GM19372 (cell line): Measurements from ENCODE around the gene DEFB123.

Source experiments
- ATAC-seq: cut with Tn5 transposase; IDR thresholded peaks from one replicate; pipeline ENCODE4 v1.9.1; 2021; ENCODE audit warnings: mild to moderate bottlenecking, low read depth, moderate library complexity; ENCODE audit not compliant: unreplicated experiment

Gene DEFB123

GRCh38 chr20:31473331-31474096 lies 33.1 kb downstream of the DEFB123 start:
- no peak for ATAC-seq

GRCh38 chr20:31474097-31474436 lies 33.6 kb downstream of the DEFB123 start:
- no peak for ATAC-seq

DNA sequence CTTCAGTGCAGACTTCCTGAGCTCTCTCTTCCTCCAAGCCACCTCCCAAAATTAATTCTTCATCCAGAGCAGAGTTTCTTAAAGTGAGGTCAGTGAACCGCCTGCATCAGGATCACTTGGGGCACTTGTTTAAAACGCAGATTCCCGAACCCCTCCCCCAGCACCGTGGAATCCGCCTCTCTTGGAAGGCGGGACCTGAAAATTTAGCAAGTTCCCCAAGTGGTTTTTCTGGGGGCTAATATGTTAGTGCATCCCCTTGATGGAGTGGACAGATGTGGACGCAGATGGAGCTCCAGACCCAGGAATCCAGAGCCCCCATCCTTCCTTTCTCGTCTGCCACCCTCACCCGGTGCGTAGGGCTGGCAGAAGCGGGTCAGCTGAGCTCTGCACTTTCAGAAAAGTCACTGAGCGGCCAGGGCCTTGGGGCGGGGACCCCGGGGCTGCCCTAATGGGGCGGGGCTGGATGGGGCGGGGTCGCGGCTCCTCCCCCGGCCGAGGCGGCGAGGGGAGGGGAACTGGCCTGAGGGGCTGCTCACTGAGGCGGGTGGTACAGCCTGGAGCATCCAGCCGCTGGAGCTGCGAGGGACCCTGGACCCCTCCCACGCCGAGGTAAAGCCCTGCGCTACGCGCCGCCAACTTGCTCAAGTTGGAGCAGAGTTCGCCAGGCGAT lies 34.5 kb downstream of the DEFB123 start, which contains the start of the genes DEFB124 and REM1:
Gene DEFB124 (minus strand): TSS at position 370 of the 670 bp plus-strand sequence. CDS start 2,114 bp downstream, outside the sequence.
Gene REM1 (plus strand): TSS at position 531 of the 670 bp plus-strand sequence. CDS start 1,158 bp downstream, outside the sequence.
- no peak for ATAC-seq

- ATAC-seq: no peak
Observed at GRCh38 chr20:31475472-31476293, 35.3 kb downstream of the DEFB123 start.

DNA sequence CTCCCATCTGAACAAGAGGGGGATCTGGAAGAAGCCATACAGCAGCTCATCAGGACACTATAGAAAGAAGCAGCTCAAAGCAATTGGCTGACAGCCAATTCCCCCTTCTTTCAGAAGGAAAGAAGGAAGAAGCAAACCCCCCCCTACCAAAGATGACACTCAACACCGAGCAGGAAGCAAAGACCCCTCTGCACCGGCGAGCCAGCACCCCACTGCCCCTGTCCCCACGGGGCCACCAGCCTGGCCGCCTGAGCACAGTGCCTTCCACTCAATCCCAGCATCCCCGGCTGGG lies 35.8 kb downstream of the DEFB123 start:
- ATAC-seq: no peak

DNA sequence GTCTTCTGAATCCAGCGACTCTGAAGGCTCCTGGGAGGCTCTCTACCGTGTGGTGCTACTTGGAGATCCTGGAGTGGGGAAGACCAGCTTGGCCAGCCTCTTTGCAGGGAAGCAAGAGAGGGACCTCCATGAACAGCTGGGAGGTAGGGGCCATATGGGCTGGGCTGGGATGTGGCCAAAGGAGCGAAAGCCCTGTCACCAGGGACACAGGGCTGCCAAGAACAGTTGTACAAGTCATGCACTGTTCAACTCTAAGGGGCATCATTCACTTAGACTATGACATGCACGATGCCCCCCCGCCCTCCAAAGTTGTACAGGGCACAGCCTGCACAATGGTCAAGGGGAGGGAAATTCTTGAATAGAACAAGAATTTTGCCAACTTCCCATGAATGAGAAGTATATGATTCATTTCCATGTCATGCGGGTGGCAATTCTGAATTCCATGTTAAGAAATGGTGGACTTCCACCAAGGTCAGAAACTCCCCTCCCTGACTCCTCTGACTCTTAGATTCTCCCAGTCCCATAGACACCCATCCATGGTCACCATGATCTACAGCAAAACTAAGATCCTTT lies 36.3 kb downstream of the DEFB123 start:
- no peak for ATAC-seq

DNA sequence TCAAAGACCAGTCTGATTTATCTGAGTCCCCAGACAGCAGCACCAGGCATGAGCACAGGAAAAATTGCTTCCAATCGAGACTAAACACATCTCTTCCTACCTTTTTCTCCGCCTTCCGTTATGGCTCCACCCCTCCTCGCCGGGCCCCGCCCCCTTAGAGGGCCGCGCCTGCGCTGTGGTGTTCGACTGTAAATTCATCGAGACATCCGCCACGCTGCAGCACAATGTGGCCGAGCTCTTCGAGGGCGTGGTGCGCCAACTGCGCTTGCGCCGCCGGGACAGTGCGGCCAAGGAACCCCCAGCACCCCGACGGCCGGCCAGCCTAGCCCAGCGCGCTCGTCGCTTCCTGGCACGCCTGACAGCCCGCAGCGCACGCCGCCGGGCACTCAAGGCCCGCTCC lies 43.6 kb downstream of the DEFB123 start:
- ATAC-seq: no peak

DNA sequence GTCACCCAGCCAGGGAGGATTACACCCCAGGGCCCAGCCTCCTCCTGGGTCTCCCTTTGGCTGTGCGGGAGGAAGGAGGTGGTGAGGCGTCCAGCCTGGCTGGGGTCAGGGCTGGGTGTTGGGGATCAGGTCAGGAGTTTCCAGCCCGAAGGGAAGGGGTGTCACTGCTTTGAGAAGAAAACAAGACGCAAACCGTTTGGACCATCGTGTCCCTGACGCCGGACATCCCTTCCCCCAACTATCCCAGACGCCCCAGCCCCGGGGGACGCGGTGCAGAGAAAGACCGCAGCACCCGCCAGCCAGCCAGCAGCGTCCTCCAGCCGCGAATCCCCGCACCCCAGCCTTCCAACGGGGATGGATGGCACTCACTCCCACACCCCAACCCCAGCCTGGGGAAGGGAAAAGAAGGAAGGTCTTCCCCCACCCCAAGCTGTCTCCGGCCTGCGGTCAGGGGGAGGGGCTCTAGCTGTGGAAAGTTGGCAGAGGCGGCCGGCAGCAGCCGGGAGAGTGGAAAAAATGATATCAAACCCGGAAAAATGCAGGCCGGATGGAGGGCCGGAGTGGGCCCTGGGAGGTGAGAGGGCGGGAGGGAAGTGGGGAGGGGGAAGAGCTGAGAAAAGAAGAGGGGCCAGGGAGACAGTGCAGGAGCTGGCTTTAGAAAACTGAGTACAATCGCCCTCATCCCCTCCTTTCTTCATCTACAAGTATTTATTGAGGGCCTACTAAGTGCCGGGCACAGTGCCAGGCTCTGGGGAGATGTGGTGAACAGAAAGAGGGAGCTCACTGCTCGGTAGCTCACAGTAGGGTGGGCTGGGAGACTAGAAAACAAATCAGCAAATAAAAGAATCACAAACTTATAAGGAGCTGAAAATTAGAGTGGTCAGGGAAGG lies 45.3 kb downstream of the DEFB123 start:
- no peak for ATAC-seq

- ATAC-seq: no peak
Observed at GRCh38 chr20:31488115-31488514, 47.7 kb downstream of the DEFB123 start.

GRCh38 chr20:31489152-31489551 lies 48.7 kb downstream of the DEFB123 start:
- ATAC-seq: no peak

- ATAC-seq: no peak
Observed at GRCh38 chr20:31490752-31491151, 50.3 kb downstream of the DEFB123 start.

DNA sequence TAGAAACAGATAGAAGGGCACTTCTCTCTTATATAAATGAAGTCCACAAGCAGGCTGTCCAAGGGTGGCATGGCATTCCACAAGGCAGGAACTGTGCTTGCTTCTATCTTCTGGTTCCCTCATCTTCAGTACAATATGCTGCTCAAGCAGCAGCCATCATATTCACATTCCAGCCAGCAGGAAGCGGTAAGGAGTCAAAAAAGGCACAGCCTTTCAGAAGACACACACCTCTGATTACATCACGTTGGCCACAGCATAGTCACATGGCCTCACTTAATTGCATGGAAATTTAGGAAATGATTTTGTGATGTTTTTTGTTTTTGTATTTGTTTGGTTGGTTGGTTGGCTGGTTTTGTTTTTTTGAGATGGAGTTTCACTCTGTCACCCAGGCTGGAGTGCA lies 53.7 kb downstream of the DEFB123 start:
- ATAC-seq: no peak

- ATAC-seq: no peak
Observed at GRCh38 chr20:31496761-31497295, 56.4 kb downstream of the DEFB123 start.

GRCh38 chr20:31497838-31498540 lies 57.6 kb downstream of the DEFB123 start:
- no peak for ATAC-seq
